ENCODE measurements around the gene ZDHHC6.

DNA sequence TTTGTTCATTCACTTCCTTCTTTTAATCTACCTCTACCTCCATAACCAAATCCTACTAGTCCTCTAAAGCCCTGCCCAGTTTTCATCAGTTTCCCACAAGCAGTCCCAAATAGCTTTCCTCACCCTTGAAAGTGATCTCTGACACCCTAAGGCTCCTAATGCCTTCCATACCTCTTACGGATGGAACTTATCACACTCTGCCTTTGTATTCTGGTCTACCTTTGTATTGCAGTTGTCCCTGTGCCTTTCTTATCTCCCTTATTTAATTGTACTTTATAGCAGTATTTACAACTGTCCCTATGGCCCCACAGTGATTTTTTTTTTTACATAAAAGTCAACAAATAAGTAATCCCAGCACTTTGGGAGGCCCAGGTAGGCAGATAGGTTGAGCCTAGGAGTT lies 39.0 kb downstream of the ZDHHC6 start:
- TF ChIP-seq, protein P1, sequence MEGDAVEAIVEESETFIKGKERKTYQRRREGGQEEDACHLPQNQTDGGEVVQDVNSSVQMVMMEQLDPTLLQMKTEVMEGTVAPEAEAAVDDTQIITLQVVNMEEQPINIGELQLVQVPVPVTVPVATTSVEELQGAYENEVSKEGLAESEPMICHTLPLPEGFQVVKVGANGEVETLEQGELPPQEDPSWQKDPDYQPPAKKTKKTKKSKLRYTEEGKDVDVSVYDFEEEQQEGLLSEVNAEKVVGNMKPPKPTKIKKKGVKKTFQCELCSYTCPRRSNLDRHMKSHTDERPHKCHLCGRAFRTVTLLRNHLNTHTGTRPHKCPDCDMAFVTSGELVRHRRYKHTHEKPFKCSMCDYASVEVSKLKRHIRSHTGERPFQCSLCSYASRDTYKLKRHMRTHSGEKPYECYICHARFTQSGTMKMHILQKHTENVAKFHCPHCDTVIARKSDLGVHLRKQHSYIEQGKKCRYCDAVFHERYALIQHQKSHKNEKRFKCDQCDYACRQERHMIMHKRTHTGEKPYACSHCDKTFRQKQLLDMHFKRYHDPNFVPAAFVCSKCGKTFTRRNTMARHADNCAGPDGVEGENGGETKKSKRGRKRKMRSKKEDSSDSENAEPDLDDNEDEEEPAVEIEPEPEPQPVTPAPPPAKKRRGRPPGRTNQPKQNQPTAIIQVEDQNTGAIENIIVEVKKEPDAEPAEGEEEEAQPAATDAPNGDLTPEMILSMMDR (IDR thresholded peaks at IDR 0.05) = no peak
- TF ChIP-seq POLR2A (IDR thresholded peaks at IDR 0.05) = no peak

All from vagina (tissue), 2 donors.